IgD-negative memory B cell (primary cell): ENCODE measurements around the gene ARHGEF4. TPM values are rescaled to one million over a fixed set of nuclear protein-coding genes. Genes with fewer than 3 reads are reported as not detected.

Experiments used
- H3K27ac Mint-ChIP-seq, 3 donors: one replicate each; pipeline ENCODE4 v1.8.0; 2020 to 2022; ENCODE audit warnings: mild to moderate bottlenecking in 3 of 3, mixed read lengths in 3 of 3, moderate library complexity in 1 of 3
- H3K27me3 Mint-ChIP-seq: one replicate; pipeline ENCODE4 v1.8.0; 2021; ENCODE audit warnings: mixed read lengths
- H3K36me3 Mint-ChIP-seq: one replicate; pipeline ENCODE4 v1.8.0; 2020; ENCODE audit warnings: mild to moderate bottlenecking, mixed read lengths
- H3K4me1 Mint-ChIP-seq, 3 donors: one replicate each; pipeline ENCODE4 v1.8.0; 2020 to 2022; ENCODE audit warnings: mixed read lengths in 3 of 3, mild to moderate bottlenecking in 1 of 3
- H3K4me3 Mint-ChIP-seq, 4 donors: one replicate each; pipeline ENCODE4 v1.8.0; 2020 to 2022; ENCODE audit warnings: mild to moderate bottlenecking in 4 of 4, mixed read lengths in 4 of 4, moderate library complexity in 3 of 4
- H3K9me3 Mint-ChIP-seq, 3 donors: one replicate each; pipeline ENCODE4 v1.8.0; 2020 to 2021; ENCODE audit warnings: mixed read lengths in 3 of 3, mild to moderate bottlenecking in 1 of 3
- polyA plus RNA-seq: library from polyadenylated mRNA; unstranded; fragments of 300-500 nt; fragmentation: Illumina TruSeq; gene quantifications from one replicate; pipeline ENCODE4 v1.2.3, GENCODE V29; 2021

Gene ARHGEF4
- polyA plus RNA-seq, 1 donor from 2014 or later = 0.24 TPM

GRCh38 chr2:130873700-130874346 is 37.1 kb downstream of the ARHGEF4 start:
- peaks cover 2% of the 10 kb centered on the region for H3K27me3 Mint-ChIP-seq
- no peaks in the 10 kb centered on the region for H3K36me3 Mint-ChIP-seq
- no peaks in the 10 kb centered on the region for H3K9me3 Mint-ChIP-seq
- H3K27ac Mint-ChIP-seq = no peak overlapping the region
- peak overlapping the region in 1 of 4 donors; percentile 82 for H3K4me3 Mint-ChIP-seq
- peaks cover 0 to 3% (median 0%) of the 10 kb centered on the region in 3 donors for H3K4me1 Mint-ChIP-seq

GRCh38 chr2:130874512-130874911 is 37.8 kb downstream of the ARHGEF4 start:
- Mint-ChIP-seq H3K9me3 (no peaks in the 10 kb centered on the region), H3K4me1 (peaks cover 0 to 3% (median 0%) of the 10 kb centered on the region in 3 donors), H3K36me3 (no peaks in the 10 kb centered on the region), H3K4me3 (no peak overlapping the region), H3K27ac (no peak overlapping the region), H3K27me3 (peaks cover 2% of the 10 kb centered on the region)

GRCh38 chr2:130875935-130876334 is 39.2 kb downstream of the ARHGEF4 start:
- peaks cover 4% of the 10 kb centered on the region for H3K27me3 Mint-ChIP-seq
- H3K9me3 Mint-ChIP-seq = no peaks in the 10 kb centered on the region
- no peaks in the 10 kb centered on the region for H3K36me3 Mint-ChIP-seq
- no peak overlapping the region for H3K4me3 Mint-ChIP-seq
- H3K4me1 Mint-ChIP-seq = peaks cover 0 to 3% (median 0%) of the 10 kb centered on the region in 3 donors
- no peak overlapping the region for H3K27ac Mint-ChIP-seq

DNA sequence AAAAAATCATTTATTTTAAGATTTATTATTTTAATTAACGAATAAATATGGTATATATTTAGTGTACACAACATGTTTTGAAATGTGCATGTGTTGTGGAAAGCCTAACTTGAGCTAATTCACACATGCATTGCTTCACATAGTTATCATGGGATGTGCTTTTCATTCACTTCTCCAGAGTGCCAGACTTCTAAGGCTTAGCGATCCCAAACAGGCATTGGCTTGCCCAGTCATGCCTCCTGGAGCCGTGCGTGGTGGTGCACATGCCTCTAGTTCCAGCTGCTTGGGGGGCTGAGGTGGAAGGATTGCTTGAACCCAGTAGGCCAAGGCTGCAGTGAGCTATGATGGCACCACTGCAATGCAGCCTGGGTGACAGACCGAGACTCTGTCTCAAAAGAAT is 40.5 kb downstream of the ARHGEF4 start:
- Mint-ChIP-seq H3K4me1 (peaks cover 0 to 3% (median 0%) of the 10 kb centered on the region in 3 donors), H3K4me3 (no peak overlapping the region), H3K27me3 (peaks cover 11% of the 10 kb centered on the region), H3K9me3 (no peaks in the 10 kb centered on the region), H3K27ac (no peak overlapping the region), H3K36me3 (no peaks in the 10 kb centered on the region)

- Mint-ChIP-seq H3K4me3 (no peak overlapping the region), H3K27me3 (peaks cover 11% of the 10 kb centered on the region), H3K36me3 (no peaks in the 10 kb centered on the region), H3K4me1 (peaks cover 0 to 3% (median 0%) of the 10 kb centered on the region in 3 donors), H3K27ac (no peak overlapping the region), H3K9me3 (no peaks in the 10 kb centered on the region)
Observed at GRCh38 chr2:130878316-130878715, 41.6 kb downstream of the ARHGEF4 start.

DNA sequence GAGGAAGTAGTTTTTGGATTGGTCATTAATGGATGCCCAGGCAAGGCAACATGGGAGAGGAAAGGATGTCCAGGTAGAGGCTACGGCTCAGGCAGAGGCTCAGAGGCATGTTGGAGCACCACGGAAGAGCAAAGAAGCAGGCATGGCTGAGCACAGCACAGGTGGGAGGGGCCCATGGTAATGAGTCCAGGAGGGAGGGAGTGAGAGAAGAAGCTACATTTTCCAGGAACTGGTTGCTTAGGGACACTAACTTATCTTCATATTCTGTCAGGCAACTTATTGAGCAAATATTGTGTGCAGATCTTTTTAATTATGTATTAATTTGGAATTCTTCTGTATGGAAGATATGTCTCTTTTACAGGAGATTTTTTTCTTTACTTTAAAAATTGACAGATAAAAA is 42.2 kb downstream of the ARHGEF4 start:
- H3K27ac Mint-ChIP-seq = no peak overlapping the region
- H3K4me1 Mint-ChIP-seq = peaks cover 0 to 2% (median 0%) of the 10 kb centered on the region in 3 donors
- no peaks in the 10 kb centered on the region for H3K9me3 Mint-ChIP-seq
- no peaks in the 10 kb centered on the region for H3K36me3 Mint-ChIP-seq
- H3K4me3 Mint-ChIP-seq = no peak overlapping the region
- H3K27me3 Mint-ChIP-seq = peaks cover 11% of the 10 kb centered on the region

- Mint-ChIP-seq H3K4me3 (no peak overlapping the region), H3K27me3 (peaks cover 11% of the 10 kb centered on the region), H3K9me3 (no peaks in the 10 kb centered on the region), H3K36me3 (no peaks in the 10 kb centered on the region), H3K27ac (no peak overlapping the region), H3K4me1 (no peaks in the 10 kb centered on the region)
Observed at GRCh38 chr2:130882111-130882690, 45.5 kb downstream of the ARHGEF4 start.

DNA sequence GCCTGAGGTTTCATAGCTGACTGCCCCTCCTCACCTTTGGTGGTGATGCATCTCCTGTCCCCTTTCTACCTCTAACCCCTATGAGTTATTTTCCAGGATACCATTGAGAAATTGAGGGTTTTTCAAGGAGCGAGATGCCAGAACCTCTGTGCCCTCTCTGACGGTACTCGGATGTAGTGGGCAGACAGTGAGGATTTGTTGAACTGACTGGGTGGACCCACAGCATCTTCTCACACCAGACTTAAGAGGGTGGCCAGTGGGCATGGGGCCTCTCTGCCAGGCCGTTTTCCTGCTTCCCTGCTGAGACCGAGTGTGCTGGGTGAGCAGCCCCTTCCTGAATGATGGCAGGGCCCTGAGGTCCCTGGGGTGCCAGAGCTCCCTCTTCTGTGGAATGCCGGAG is 46.3 kb downstream of the ARHGEF4 start:
- peaks cover 9% of the 10 kb centered on the region for H3K27me3 Mint-ChIP-seq
- no peaks in the 10 kb centered on the region for H3K36me3 Mint-ChIP-seq
- no peaks in the 10 kb centered on the region for H3K4me1 Mint-ChIP-seq
- H3K4me3 Mint-ChIP-seq = no peak overlapping the region
- H3K9me3 Mint-ChIP-seq = no peaks in the 10 kb centered on the region
- H3K27ac Mint-ChIP-seq = no peak overlapping the region

DNA sequence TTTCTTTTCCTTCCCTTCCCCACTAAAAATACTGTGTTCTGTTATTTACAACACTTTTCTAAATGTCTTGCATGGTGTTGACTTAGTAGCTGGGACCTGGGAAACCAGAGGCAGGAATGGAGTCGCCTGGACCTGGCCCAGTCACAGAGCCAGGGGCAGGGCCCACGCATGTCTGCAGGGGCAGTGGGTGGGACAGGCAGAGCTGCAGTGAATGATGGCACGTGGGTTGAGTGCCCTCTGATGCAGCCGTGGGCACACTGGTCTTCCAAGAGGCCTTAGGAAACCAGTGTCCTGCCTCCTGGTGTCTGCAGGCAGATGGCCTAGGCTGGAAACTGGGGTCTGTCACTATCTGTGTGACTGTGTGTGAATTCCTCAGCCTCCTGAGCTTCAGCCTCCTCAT is 46.8 kb downstream of the ARHGEF4 start:
- no peaks in the 10 kb centered on the region for H3K9me3 Mint-ChIP-seq

DNA sequence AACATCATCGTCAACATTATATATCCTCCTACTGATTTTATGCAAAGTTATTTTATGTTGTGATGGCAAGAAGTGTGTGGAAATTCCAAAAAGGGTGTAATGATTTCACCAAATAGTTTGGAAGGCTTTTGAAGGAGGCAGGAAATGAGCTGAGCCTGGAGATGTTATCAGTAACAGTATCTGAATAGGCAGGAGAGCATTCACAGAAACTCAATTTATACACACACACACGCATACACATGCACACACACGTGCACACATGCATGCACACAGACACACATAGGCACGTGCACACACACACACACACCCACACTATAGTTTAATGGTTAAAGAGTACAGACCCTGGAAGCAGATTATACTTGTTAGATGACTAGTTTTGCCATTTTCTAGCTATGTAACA is 47.3 kb downstream of the ARHGEF4 start:
- Mint-ChIP-seq H3K36me3 (no peaks in the 10 kb centered on the region), H3K4me1 (no peaks in the 10 kb centered on the region), H3K27ac (no peak overlapping the region), H3K9me3 (no peaks in the 10 kb centered on the region), H3K4me3 (no peak overlapping the region), H3K27me3 (peaks cover 9% of the 10 kb centered on the region)

More for the DNA sequence above, 46.8 kb downstream of the ARHGEF4 start:
- Mint-ChIP-seq H3K27me3 (peaks cover 9% of the 10 kb centered on the region), H3K27ac (no peak overlapping the region), H3K4me3 (no peak overlapping the region), H3K4me1 (no peaks in the 10 kb centered on the region), H3K36me3 (no peaks in the 10 kb centered on the region)

DNA sequence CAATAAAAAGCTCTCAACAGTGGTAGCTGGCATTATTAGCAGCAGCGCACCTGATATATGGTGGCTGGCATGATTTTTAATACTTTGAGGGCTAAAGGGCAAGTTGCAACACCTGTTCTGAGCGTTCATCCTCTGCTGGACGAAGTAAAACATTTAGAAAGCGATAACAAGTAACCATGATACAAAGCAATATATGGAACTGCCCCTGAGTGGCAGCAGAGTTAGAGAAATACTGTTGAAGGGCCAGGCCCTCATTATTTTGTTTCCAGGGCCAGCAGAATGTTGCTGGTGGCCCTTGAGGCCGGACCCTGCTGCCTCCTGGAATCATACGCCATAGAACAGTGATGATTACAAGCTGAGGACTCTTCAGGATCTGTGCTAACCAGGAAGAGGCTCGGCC is 47.8 kb downstream of the ARHGEF4 start:
- no peaks in the 10 kb centered on the region for H3K36me3 Mint-ChIP-seq
- H3K9me3 Mint-ChIP-seq = no peaks in the 10 kb centered on the region
- peak overlapping the region in 1 of 3 donors; percentile 60 for H3K27ac Mint-ChIP-seq
- H3K4me3 Mint-ChIP-seq = no peak overlapping the region
- no peaks in the 10 kb centered on the region for H3K4me1 Mint-ChIP-seq
- H3K27me3 Mint-ChIP-seq = peaks cover 9% of the 10 kb centered on the region

DNA sequence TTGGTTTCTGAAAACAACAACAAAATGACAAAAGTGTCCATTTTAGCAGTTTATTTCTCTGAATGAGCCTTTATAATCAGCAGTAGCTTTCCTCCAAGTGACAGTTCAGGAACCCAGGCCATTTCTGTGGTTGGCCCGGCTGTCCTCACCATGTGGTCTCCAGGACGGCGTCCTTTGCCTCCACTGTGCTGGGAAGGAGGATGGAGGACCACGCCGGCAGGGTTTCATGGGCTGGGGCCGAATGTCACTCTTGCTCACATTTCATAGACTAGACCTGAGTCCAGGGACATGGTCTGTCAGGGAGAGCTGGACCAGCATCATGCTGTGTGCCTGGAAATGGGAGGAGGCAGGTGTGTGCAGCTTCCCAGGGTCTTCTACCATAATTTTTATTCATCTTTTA is 50.9 kb downstream of the ARHGEF4 start:
- no peak overlapping the region for H3K27ac Mint-ChIP-seq

GRCh38 chr2:130890941-130891669 is 54.4 kb downstream of the ARHGEF4 start:
- Mint-ChIP-seq H3K9me3 (peaks cover 0 to 4% (median 4%) of the 10 kb centered on the region in 3 donors), H3K4me1 (no peaks in the 10 kb centered on the region), H3K27me3 (peaks cover 5% of the 10 kb centered on the region), H3K27ac (no peak overlapping the region), H3K4me3 (no peak overlapping the region), H3K36me3 (no peaks in the 10 kb centered on the region)

More for the DNA sequence above, 50.9 kb downstream of the ARHGEF4 start:
- H3K27me3 Mint-ChIP-seq = peaks cover 2% of the 10 kb centered on the region
- H3K9me3 Mint-ChIP-seq = no peaks in the 10 kb centered on the region
- H3K4me3 Mint-ChIP-seq = no peak overlapping the region
- H3K4me1 Mint-ChIP-seq = no peaks in the 10 kb centered on the region
- H3K36me3 Mint-ChIP-seq = no peaks in the 10 kb centered on the region

GRCh38 chr2:130891966-130892365 is 55.3 kb downstream of the ARHGEF4 start:
- Mint-ChIP-seq H3K4me3 (peak overlapping the region in 1 of 4 donors; percentile 30), H3K27me3 (peaks cover 7% of the 10 kb centered on the region), H3K4me1 (no peaks in the 10 kb centered on the region), H3K9me3 (peaks cover 0 to 4% (median 4%) of the 10 kb centered on the region in 3 donors), H3K36me3 (no peaks in the 10 kb centered on the region), H3K27ac (no peak overlapping the region)
